GM12878 (cell line): Measurements from ENCODE around the gene MIER3. TPM values are rescaled to one million over a fixed set of nuclear protein-coding genes. Genes with fewer than 3 reads are reported as not detected.

Experiments
- ATF2 ChIP-seq: IDR thresholded peaks from 2 replicates; pipeline ENCODE4 v1.6.1; 2012; ENCODE audit warnings: low read length, inconsistent platforms
- BHLHE40 ChIP-seq, 2 experiments: fragments of 450-650 bp in 1 of 2; IDR thresholded peaks; 2 replicates each; pipeline ENCODE4 v1.6.1; 2011 to 2017; ENCODE audit warnings: low read depth in 2 of 2, borderline replicate concordance in 1 of 2, improper control_type of control experiment in 1 of 2, low read length in 1 of 2, mild to moderate bottlenecking in 1 of 2
- CHD4 ChIP-seq: fragments of 200-600 bp; sonication (generic); IDR thresholded peaks from 2 replicates; pipeline ENCODE4 v1.6.1; 2016; ENCODE audit warnings: mild to moderate bottlenecking
- RB1 ChIP-seq: fragments of 450-650 bp; formaldehyde crosslinking; IDR thresholded peaks from 2 replicates; pipeline ENCODE4 v1.6.1; 2017; ENCODE audit warnings: mild to moderate bottlenecking, borderline replicate concordance
- SMAD5 ChIP-seq: IDR thresholded peaks from 2 replicates; pipeline ENCODE4 v1.6.1; 2016; ENCODE audit warnings: antibody characterized with exemption, low read depth
- ZNF592 ChIP-seq: fragments of 450-650 bp; IDR thresholded peaks from 2 replicates; pipeline ENCODE4 v1.6.1; 2017; ENCODE audit warnings: mild to moderate bottlenecking, moderate library complexity
- ZSCAN29 ChIP-seq: fragments of 450-650 bp; IDR thresholded peaks from 2 replicates; pipeline ENCODE4 v1.6.1; 2017; ENCODE audit warnings: mild to moderate bottlenecking, moderate library complexity
- polyA plus RNA-seq, 11 experiments: library from polyadenylated mRNA; depleted of rRNA in 4 of 11; unstranded in 6 of 11; stranded (reverse) in 5 of 11; fragments of >200 nt; fragmentation: Nextera tagmentation in 4 of 11; fragmentation: Illumina TruSeq in 1 of 11; extraction: Ambion mirVana in 4 of 11; extraction: Trizol in 1 of 11; gene quantifications; 1 replicate in 1 of 11; 2 replicates in 10 of 11; pipeline versions ENCODE4 v1.2.1 to v1.2.3, GENCODE V29; 2011 to 2016; ENCODE audit warnings: inconsistent platforms in 2 of 11, missing spikeins in 2 of 11, low read depth in 1 of 11
- total RNA-seq, 4 experiments: library from RNA; depleted of rRNA in 3 of 4; stranded (reverse); fragments of >200 nt in 3 of 4; fragmentation: Illumina TruSeq in 1 of 4; extraction: Trizol in 1 of 4; gene quantifications; 2 replicates each; pipeline versions ENCODE4 v1.2.1 to v1.2.3, GENCODE V29; 2013 to 2021
- TF ChIP-seq, protein P1 (sequence below): fragments of 450-650 bp; IDR thresholded peaks from 2 replicates; pipeline ENCODE4 v1.6.1; 2017; ENCODE audit warnings: antibody characterized with exemption, mild to moderate bottlenecking, moderate library complexity

MIER3 gene
- total and polyA plus RNA-seq, 10 of the 15 experiments (the other 5 are each of a cell fraction or from before 2014, with no cell fraction given): 2.9 to 14.6 (median 7.2) TPM

DNA sequence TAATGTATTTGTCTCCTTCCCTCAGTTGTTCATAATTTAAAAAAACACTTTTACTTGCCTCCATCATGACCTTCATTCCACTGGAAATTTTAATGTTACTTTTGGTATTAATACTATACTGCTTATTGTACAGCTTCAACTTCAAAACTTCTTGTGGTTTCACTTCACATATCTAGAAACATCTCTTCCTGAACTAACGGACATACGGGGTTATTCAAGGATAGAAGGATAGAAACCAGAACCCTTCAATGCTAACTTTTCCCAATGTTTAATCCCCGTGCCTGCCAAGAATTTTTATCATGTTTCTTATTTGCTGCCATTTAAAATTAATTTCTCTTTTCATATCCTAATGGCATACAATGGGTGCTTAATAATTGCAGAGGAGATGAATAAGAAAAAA, 78.9 kb downstream of the MIER3 start (continued):
- TF ChIP-seq ZNF592 (no peak), CHD4 (no peak), ATF2 (no peak), SMAD5 (no peak), ZSCAN29 (no peak), RB1 (no peak), BHLHE40 (IDR thresholded peaks at IDR 0.05; ENCODE audit: borderline replicate concordance in 1 of 2, low read depth in 2 of 2, low read length in 1 of 2) (no peak)
- TF ChIP-seq, protein P1, sequence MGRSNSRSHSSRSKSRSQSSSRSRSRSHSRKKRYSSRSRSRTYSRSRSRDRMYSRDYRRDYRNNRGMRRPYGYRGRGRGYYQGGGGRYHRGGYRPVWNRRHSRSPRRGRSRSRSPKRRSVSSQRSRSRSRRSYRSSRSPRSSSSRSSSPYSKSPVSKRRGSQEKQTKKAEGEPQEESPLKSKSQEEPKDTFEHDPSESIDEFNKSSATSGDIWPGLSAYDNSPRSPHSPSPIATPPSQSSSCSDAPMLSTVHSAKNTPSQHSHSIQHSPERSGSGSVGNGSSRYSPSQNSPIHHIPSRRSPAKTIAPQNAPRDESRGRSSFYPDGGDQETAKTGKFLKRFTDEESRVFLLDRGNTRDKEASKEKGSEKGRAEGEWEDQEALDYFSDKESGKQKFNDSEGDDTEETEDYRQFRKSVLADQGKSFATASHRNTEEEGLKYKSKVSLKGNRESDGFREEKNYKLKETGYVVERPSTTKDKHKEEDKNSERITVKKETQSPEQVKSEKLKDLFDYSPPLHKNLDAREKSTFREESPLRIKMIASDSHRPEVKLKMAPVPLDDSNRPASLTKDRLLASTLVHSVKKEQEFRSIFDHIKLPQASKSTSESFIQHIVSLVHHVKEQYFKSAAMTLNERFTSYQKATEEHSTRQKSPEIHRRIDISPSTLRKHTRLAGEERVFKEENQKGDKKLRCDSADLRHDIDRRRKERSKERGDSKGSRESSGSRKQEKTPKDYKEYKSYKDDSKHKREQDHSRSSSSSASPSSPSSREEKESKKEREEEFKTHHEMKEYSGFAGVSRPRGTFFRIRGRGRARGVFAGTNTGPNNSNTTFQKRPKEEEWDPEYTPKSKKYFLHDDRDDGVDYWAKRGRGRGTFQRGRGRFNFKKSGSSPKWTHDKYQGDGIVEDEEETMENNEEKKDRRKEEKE: no peak
